Skeletal muscle tissue (tissue), 4 donors: ENCODE data around the gene KCNQ5. TPM values are rescaled to one million over a fixed set of nuclear protein-coding genes. Genes with fewer than 3 reads are reported as not detected.

ENCODE experiments used
- H3K27ac ChIP-seq: one replicate; pipeline ENCODE4 v1.7.0; 2013; ENCODE audit warnings: mild to moderate bottlenecking, low read depth, low read length, inconsistent platforms
- H3K27me3 ChIP-seq, 3 donors: one replicate each; pipeline ENCODE4 v1.7.0; 2013; ENCODE audit warnings: low read length in 3 of 3; ENCODE audit not compliant: control insufficient read depth in 3 of 3, insufficient read depth in 3 of 3
- H3K36me3 ChIP-seq, 3 donors: one replicate each; pipeline ENCODE4 v1.7.0; 2013; ENCODE audit warnings: low read length in 3 of 3; ENCODE audit not compliant: control insufficient read depth in 3 of 3, insufficient read depth in 3 of 3
- H3K4me1 ChIP-seq, 3 donors: one replicate each; pipeline ENCODE4 v1.7.0; 2013; ENCODE audit warnings: low read length in 3 of 3, mild to moderate bottlenecking in 3 of 3; ENCODE audit not compliant: control insufficient read depth in 3 of 3, insufficient read depth in 3 of 3
- H3K4me3 ChIP-seq, 3 donors: one replicate each; pipeline ENCODE4 v1.7.0; 2013; ENCODE audit warnings: low read length in 3 of 3
- H3K9ac ChIP-seq, 3 donors: one replicate each; pipeline ENCODE4 v1.7.0; 2013; ENCODE audit warnings: low read length in 3 of 3, mild to moderate bottlenecking in 3 of 3, moderate library complexity in 2 of 3, low read depth in 1 of 3
- H3K9me3 ChIP-seq, 3 donors: one replicate each; pipeline ENCODE4 v1.7.0; 2013; ENCODE audit warnings: low read length in 3 of 3; ENCODE audit not compliant: control insufficient read depth in 3 of 3
- total RNA-seq: library from RNA; depleted of rRNA; stranded (reverse); fragments of >200 nt; gene quantifications from one replicate; pipeline ENCODE4 v1.2.3, GENCODE V29; 2014
- donor health status: Osteomylitis.

The KCNQ5 gene
- total RNA-seq, 1 donor from 2014 or later = 0.52 TPM

GRCh38 chr6:73079611-73079955 is 457.7 kb downstream of the KCNQ5 start:
- Histone ChIP-seq H3K27ac (no peak overlapping the region), H3K27me3 (no peaks in the 10 kb centered on the region), H3K36me3 (no peaks in the 10 kb centered on the region), H3K9me3 (no peaks in the 10 kb centered on the region), H3K4me1 (no peaks in the 10 kb centered on the region), H3K9ac (no peak overlapping the region), H3K4me3 (no peak overlapping the region)

GRCh38 chr6:73079978-73080377 is 458.1 kb downstream of the KCNQ5 start:
- no peaks in the 10 kb centered on the region for H3K36me3 ChIP-seq
- H3K27ac ChIP-seq = no peak overlapping the region
- H3K27me3 ChIP-seq = no peaks in the 10 kb centered on the region
- no peaks in the 10 kb centered on the region for H3K9me3 ChIP-seq
- no peak overlapping the region for H3K9ac ChIP-seq
- H3K4me1 ChIP-seq = no peaks in the 10 kb centered on the region
- H3K4me3 ChIP-seq = no peak overlapping the region

- no peak overlapping the region for H3K4me3 ChIP-seq
- no peaks in the 10 kb centered on the region for H3K9me3 ChIP-seq
- H3K36me3 ChIP-seq = no peaks in the 10 kb centered on the region
- no peaks in the 10 kb centered on the region for H3K27me3 ChIP-seq
- H3K27ac ChIP-seq = no peak overlapping the region
- H3K9ac ChIP-seq = no peak overlapping the region
- no peaks in the 10 kb centered on the region for H3K4me1 ChIP-seq
These were observed 460.1 kb downstream of the KCNQ5 start for GRCh38 chr6:73081955-73082354.

GRCh38 chr6:73083886-73084285 is 462.0 kb downstream of the KCNQ5 start:
- H3K27ac ChIP-seq = no peak overlapping the region
- no peaks in the 10 kb centered on the region for H3K27me3 ChIP-seq
- H3K4me3 ChIP-seq = no peak overlapping the region
- no peak overlapping the region for H3K9ac ChIP-seq
- H3K36me3 ChIP-seq = no peaks in the 10 kb centered on the region
- H3K9me3 ChIP-seq = no peaks in the 10 kb centered on the region
- no peaks in the 10 kb centered on the region for H3K4me1 ChIP-seq

DNA sequence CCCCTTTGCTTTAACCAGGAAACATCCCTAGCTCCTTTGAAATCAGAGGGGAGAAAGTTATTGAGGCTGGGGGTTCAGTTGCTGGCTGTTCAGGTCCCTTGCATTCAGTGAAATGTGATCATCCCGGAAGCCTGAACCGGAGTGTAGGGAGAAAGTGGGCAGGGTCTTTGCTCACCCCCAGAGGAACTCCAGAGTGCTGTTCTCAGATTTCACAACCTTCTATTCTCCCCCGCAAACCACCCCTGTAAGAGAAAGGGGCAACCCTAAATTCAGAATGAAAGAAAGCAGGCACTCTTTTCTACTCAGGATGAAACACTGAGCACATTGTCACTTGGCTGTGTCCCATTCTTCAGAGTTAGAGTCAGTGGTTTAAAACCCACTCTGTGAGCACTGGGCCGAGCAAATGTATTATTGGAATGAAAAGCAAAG is 463.6 kb downstream of the KCNQ5 start:
- no peak overlapping the region for H3K4me3 ChIP-seq
- H3K9me3 ChIP-seq = no peaks in the 10 kb centered on the region
- H3K4me1 ChIP-seq = no peaks in the 10 kb centered on the region
- H3K27ac ChIP-seq = no peak overlapping the region
- no peaks in the 10 kb centered on the region for H3K27me3 ChIP-seq
- no peaks in the 10 kb centered on the region for H3K36me3 ChIP-seq
- H3K9ac ChIP-seq = no peak overlapping the region

DNA sequence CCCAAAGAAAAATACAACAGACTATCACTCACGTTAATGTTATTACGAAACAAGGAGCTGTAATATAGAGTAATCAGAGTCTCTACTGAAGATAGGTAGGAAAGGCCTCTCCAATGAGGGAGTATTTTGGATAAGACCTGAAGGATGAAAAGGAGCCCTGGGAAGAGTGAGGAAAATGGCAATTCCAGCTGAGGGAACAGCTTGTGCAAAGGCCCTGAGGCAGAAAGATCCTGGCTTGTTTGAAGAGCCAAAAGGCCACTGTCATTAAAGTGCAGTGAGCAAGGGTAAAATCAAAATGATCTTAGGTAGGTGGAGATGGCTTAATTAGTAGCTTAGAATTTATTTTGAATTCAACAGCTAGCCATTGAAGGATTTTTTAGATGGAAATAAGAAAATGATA is 464.9 kb downstream of the KCNQ5 start:
- H3K4me3 ChIP-seq = no peak overlapping the region
- H3K9ac ChIP-seq = no peak overlapping the region
- no peaks in the 10 kb centered on the region for H3K36me3 ChIP-seq
- H3K27ac ChIP-seq = no peak overlapping the region
- no peaks in the 10 kb centered on the region for H3K27me3 ChIP-seq
- no peaks in the 10 kb centered on the region for H3K4me1 ChIP-seq
- no peaks in the 10 kb centered on the region for H3K9me3 ChIP-seq

- no peaks in the 10 kb centered on the region for H3K4me1 ChIP-seq
- H3K27me3 ChIP-seq = no peaks in the 10 kb centered on the region
- no peak overlapping the region for H3K4me3 ChIP-seq
- H3K27ac ChIP-seq = no peak overlapping the region
- H3K9ac ChIP-seq = no peak overlapping the region
- no peaks in the 10 kb centered on the region for H3K36me3 ChIP-seq
- no peaks in the 10 kb centered on the region for H3K9me3 ChIP-seq
These were observed 466.4 kb downstream of the KCNQ5 start for GRCh38 chr6:73088138-73088813.

GRCh38 chr6:73104921-73105320 is 483.1 kb downstream of the KCNQ5 start:
- no peaks in the 10 kb centered on the region for H3K27me3 ChIP-seq
- H3K9ac ChIP-seq = no peak overlapping the region
- no peaks in the 10 kb centered on the region for H3K4me1 ChIP-seq
- no peaks in the 10 kb centered on the region for H3K9me3 ChIP-seq
- H3K36me3 ChIP-seq = peaks cover 0 to 5% (median 0%) of the 10 kb centered on the region in 3 donors
- no peak overlapping the region for H3K4me3 ChIP-seq
- no peak overlapping the region for H3K27ac ChIP-seq

DNA sequence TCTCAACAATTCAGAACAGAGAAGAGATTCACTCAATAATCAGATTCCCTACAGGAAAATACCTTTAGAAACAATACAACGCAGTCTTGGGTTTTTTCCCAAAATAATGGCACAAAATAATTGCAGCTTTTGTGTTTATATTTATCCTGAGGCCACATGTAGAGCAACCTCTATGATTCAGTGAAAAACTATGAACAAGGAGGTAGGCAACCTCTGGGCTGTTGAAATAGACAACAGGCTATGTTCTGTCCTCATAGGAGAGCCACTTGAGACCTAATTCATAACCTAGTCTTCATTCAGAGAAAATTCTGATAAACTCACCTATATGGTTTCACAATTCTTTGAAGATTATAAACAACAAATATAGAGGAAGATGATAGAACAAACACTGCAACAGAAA is 485.2 kb downstream of the KCNQ5 start:
- Histone ChIP-seq H3K4me3 (no peak overlapping the region), H3K27me3 (no peaks in the 10 kb centered on the region), H3K9me3 (no peaks in the 10 kb centered on the region), H3K9ac (no peak overlapping the region), H3K27ac (no peak overlapping the region), H3K4me1 (no peaks in the 10 kb centered on the region), H3K36me3 (peaks cover 0 to 5% (median 0%) of the 10 kb centered on the region in 3 donors)

DNA sequence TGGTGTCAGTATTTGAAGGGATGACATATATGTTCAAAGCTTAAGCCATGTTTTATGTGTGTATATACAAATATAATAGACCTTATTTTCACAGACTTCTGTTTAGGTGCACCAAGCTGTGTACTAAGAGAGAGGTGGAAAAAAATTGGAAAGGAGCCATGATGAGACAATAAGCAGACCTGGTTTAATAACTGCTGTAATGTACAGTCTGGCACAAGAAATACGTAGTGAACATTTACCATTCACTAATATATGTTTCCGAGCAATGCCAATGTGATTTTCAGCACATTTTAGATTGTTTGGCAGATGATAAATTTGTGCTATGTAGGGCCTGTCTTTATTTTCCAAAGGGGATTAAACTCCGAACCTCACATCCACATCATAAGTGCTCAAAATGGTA is 487.1 kb downstream of the KCNQ5 start:
- Histone ChIP-seq H3K4me1 (no peaks in the 10 kb centered on the region), H3K36me3 (peaks cover 0 to 5% (median 0%) of the 10 kb centered on the region in 3 donors), H3K27ac (no peak overlapping the region), H3K4me3 (no peak overlapping the region), H3K9me3 (no peaks in the 10 kb centered on the region), H3K9ac (no peak overlapping the region), H3K27me3 (no peaks in the 10 kb centered on the region)
